GM18505 (cell line): Measurements from ENCODE around the gene DOK5.

Source experiments
- ATAC-seq: cut with Tn5 transposase; IDR thresholded peaks from one replicate; pipeline ENCODE4 v1.9.1; 2021; ENCODE audit not compliant: unreplicated experiment
- POLR2A ChIP-seq: IDR thresholded peaks from 4 replicates; pipeline ENCODE4 v1.6.1; 2011; ENCODE audit warnings: borderline replicate concordance; ENCODE audit not compliant: insufficient read depth, insufficient read length; ENCODE audit errors: extremely low read depth

DOK5 gene

GRCh38 chr20:54549658-54550326 lies 74.4 kb downstream of the DOK5 start:
- TF ChIP-seq POLR2A = no peak
- ATAC-seq = no peak

GRCh38 chr20:54550776-54551396 lies 75.5 kb downstream of the DOK5 start:
- TF ChIP-seq POLR2A = no peak
- no peak for ATAC-seq

GRCh38 chr20:54554006-54554405 lies 78.6 kb downstream of the DOK5 start:
- no peak for ATAC-seq
- TF ChIP-seq POLR2A = no peak

- TF ChIP-seq POLR2A = no peak
- ATAC-seq = no peak
These were observed 79.8 kb downstream of the DOK5 start for GRCh38 chr20:54555150-54555549.

GRCh38 chr20:54556406-54556805 lies 81.0 kb downstream of the DOK5 start:
- no peak for TF ChIP-seq POLR2A
- no peak for ATAC-seq

- no peak for TF ChIP-seq POLR2A
- no peak for ATAC-seq
These were observed 82.6 kb downstream of the DOK5 start for GRCh38 chr20:54557806-54558590.

GRCh38 chr20:54559890-54560289 lies 84.5 kb downstream of the DOK5 start:
- no peak for TF ChIP-seq POLR2A
- no peak for ATAC-seq

GRCh38 chr20:54560357-54560756 lies 85.0 kb downstream of the DOK5 start:
- no peak for TF ChIP-seq POLR2A
- ATAC-seq = no peak

- no peak for ATAC-seq
- no peak for TF ChIP-seq POLR2A
These were observed 89.9 kb downstream of the DOK5 start for GRCh38 chr20:54565255-54565654.

GRCh38 chr20:54566031-54566688 lies 90.8 kb downstream of the DOK5 start:
- no peak for TF ChIP-seq POLR2A
- no peak for ATAC-seq

GRCh38 chr20:54570561-54570960 lies 95.2 kb downstream of the DOK5 start:
- no peak for ATAC-seq
- no peak for TF ChIP-seq POLR2A

- ATAC-seq = no peak
- TF ChIP-seq POLR2A = no peak
These were observed 97.5 kb downstream of the DOK5 start for GRCh38 chr20:54572665-54573435.

- ATAC-seq = no peak
- TF ChIP-seq POLR2A = no peak
These were observed 98.4 kb downstream of the DOK5 start for GRCh38 chr20:54573838-54574237.

GRCh38 chr20:54576518-54576917 lies 101.1 kb downstream of the DOK5 start:
- ATAC-seq = no peak
- TF ChIP-seq POLR2A = no peak

GRCh38 chr20:54577637-54578036 lies 102.2 kb downstream of the DOK5 start:
- ATAC-seq = no peak

More at GRCh38 chr20:54577637-54578036, 102.2 kb downstream of the DOK5 start:
- no peak for TF ChIP-seq POLR2A
